CD4-positive, alpha-beta T cell treated with Interleukin-4 for 1 hour (primary cell): Measurements from ENCODE around the gene RBMXL3.

ENCODE experiments used
- DNase-seq, 2 donors: peaks; one replicate each; pipeline ENCODE4 v3.0.0-alpha.2; 2020 to 2022

RBMXL3 gene

DNA sequence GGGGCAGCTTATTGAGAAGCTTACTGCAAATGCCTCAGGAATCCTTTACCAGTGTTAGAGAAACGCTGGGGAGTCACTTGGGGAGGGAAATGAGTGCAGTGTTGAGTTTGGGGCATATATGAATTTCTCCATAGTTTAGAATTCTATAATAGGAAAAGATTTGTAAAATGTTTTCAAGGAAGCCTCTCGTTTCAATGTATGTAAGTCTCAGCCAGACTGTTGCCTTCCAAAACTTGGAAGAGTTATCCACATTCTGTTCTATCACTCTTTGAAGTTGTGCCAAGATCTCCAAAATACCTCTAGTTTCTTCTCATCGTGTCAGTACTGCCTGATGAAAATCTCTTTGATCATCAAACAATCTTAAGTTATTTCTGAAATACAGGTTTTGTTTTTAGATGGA lies 45.3 kb downstream of the RBMXL3 start:
- DNase-seq = no peak

DNA sequence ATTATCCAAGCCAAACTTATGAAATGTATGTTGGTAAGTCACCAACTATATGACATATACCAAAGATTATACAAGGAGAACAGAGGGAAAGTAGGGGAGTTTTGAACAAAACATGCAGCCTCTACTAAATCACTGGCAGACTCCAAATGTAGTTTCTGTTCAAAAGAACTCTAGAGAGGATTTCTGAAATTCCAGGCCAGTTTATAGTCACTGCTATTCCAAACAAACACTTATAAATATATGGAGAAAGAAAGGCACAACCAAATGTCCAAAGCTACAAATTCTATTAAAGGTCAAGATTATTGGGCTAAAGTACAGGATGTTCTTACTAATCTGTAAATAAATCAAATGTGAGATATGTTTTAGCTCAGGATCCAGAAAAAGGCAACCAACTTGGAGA lies 47.4 kb downstream of the RBMXL3 start:
- no peak for DNase-seq

DNA sequence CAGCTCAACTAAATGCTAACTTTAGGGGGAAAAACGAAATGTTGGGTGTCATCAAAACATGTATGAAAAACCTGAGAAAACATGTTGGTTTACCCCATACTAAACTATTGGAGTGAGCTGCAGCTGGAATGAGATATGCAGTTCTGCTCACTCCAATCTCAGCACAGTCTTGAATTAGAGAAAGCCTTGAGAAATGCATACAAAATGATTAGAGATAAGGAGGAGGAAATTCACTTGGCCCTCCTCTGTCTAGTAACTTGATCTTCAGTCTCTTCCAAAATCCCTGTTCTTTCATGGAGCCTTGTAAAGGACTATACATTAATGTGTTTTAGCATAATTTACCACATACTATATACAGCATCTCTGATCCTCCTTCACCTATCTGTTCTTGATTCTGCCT lies 47.8 kb downstream of the RBMXL3 start:
- no peak for DNase-seq
